Neutrophil (primary cell): Measurements from ENCODE around the gene MAP2.

Experiments used
- H3K27ac ChIP-seq: fragments of 200-600 bp; sonication (generic); 2 replicates; pipeline ENCODE4 v1.5.1; 2016; ENCODE audit warnings: mild to moderate bottlenecking, moderate library complexity
- H3K27me3 ChIP-seq: fragments of 200-600 bp; sonication (generic); 2 replicates; pipeline ENCODE4 v1.6.0; 2016; ENCODE audit warnings: mild to moderate bottlenecking
- H3K36me3 ChIP-seq: fragments of 200-600 bp; sonication (generic); 2 replicates; pipeline ENCODE4 v1.5.1; 2017
- H3K4me1 ChIP-seq, 2 experiments: fragments of 200-600 bp in 1 of 2; sonication (generic) in 1 of 2; 1 replicate in 1 of 2; 2 replicates in 1 of 2; pipeline versions ENCODE4 v1.5.1 to v1.6.1; 2013 to 2016; ENCODE audit warnings: low read depth in 1 of 2, low read length in 1 of 2, mild to moderate bottlenecking in 1 of 2, moderate library complexity in 1 of 2; ENCODE audit not compliant: control insufficient read depth in 1 of 2, insufficient read depth in 1 of 2
- H3K4me3 ChIP-seq, 2 experiments: fragments of 200-600 bp in 1 of 2; sonication (generic) in 1 of 2; 1 replicate in 1 of 2; 2 replicates in 1 of 2; pipeline ENCODE4 v1.5.1; 2013 to 2016; ENCODE audit warnings: low read depth in 1 of 2, low read length in 1 of 2, mild to moderate bottlenecking in 1 of 2, moderate library complexity in 1 of 2
- H3K9me3 ChIP-seq: fragments of 200-600 bp; sonication (generic); 2 replicates; pipeline ENCODE4 v1.5.1; 2016
- CTCF ChIP-seq: fragments of 200-600 bp; sonication (generic); IDR thresholded peaks from 2 replicates; pipeline ENCODE4 v1.5.1; 2016; ENCODE audit warnings: antibody characterized with exemption

MAP2 gene

GRCh38 chr2:209579230-209579749, 155.4 kb downstream of the MAP2 start:
- Histone ChIP-seq H3K4me1 (no peaks in the 10 kb centered on the region), H3K27me3 (peaks cover 21% of the 10 kb centered on the region), H3K27ac (no peak overlapping the region), H3K4me3 (no peak overlapping the region), H3K36me3 (no peaks in the 10 kb centered on the region), H3K9me3 (no peaks in the 10 kb centered on the region)
- no peak for TF ChIP-seq CTCF

GRCh38 chr2:209581040-209581439, 157.2 kb downstream of the MAP2 start:
- Histone ChIP-seq H3K27ac (no peak overlapping the region), H3K4me3 (no peak overlapping the region), H3K4me1 (no peaks in the 10 kb centered on the region), H3K9me3 (no peaks in the 10 kb centered on the region), H3K36me3 (no peaks in the 10 kb centered on the region), H3K27me3 (peaks cover 21% of the 10 kb centered on the region)
- TF ChIP-seq CTCF = no peak

- Histone ChIP-seq H3K4me3 (no peak overlapping the region), H3K27ac (no peak overlapping the region), H3K4me1 (no peaks in the 10 kb centered on the region), H3K9me3 (no peaks in the 10 kb centered on the region), H3K27me3 (peaks cover 21% of the 10 kb centered on the region), H3K36me3 (no peaks in the 10 kb centered on the region)
- no peak for TF ChIP-seq CTCF
Measured at GRCh38 chr2:209582281-209582680, 158.4 kb downstream of the MAP2 start.

- H3K27me3 ChIP-seq = peaks cover 9% of the 10 kb centered on the region
- no peaks in the 10 kb centered on the region for H3K9me3 ChIP-seq
- H3K27ac ChIP-seq = no peak overlapping the region
- no peaks in the 10 kb centered on the region for H3K4me1 ChIP-seq
- no peaks in the 10 kb centered on the region for H3K36me3 ChIP-seq
- H3K4me3 ChIP-seq = no peak overlapping the region
- no peak for TF ChIP-seq CTCF
Measured at GRCh38 chr2:209584472-209584871, 160.6 kb downstream of the MAP2 start.

- no peak for TF ChIP-seq CTCF
- Histone ChIP-seq H3K9me3 (no peaks in the 10 kb centered on the region), H3K27me3 (peaks cover 6% of the 10 kb centered on the region), H3K36me3 (no peaks in the 10 kb centered on the region), H3K27ac (no peak overlapping the region), H3K4me1 (no peaks in the 10 kb centered on the region), H3K4me3 (no peak overlapping the region)
Measured at GRCh38 chr2:209584915-209585314, 161.1 kb downstream of the MAP2 start.

GRCh38 chr2:209591021-209591420, 167.2 kb downstream of the MAP2 start:
- Histone ChIP-seq H3K9me3 (no peaks in the 10 kb centered on the region), H3K4me3 (no peak overlapping the region), H3K27me3 (no peaks in the 10 kb centered on the region), H3K27ac (no peak overlapping the region), H3K36me3 (no peaks in the 10 kb centered on the region), H3K4me1 (no peaks in the 10 kb centered on the region)
- no peak for TF ChIP-seq CTCF
